K562 (cell line): ENCODE data around the gene SATB1. TPM values are rescaled to one million over a fixed set of nuclear protein-coding genes. Genes with fewer than 3 reads are reported as not detected.

Experiments
- ATAC-seq: fragments of 200-7000 bp; cut with Tn5 transposase; 3 replicates; pipeline ENCODE4 v1.9.1; 2020; ENCODE audit warnings: moderate library complexity
- BruUV-seq: library from RNA; stranded (reverse); fragments of 400-500 nt; replicated peaks from 2 replicates; lab custom pipeline; 2021; lab: Mats Ljungman, UMichigan
- CTCF ChIA-PET: fragments of 300-600 bp; formaldehyde crosslinking; extraction: SDS; loops from one replicate; lab custom pipeline; 2021; ENCODE audit warnings: low intra/inter-chr PET ratio; lab: Yijun Ruan, JAX
- POLR2A ChIA-PET: fragments of 300-600, 350-650 bp; sonication (Branson Sonifier 250); formaldehyde crosslinking; extraction: SDS; loops from one replicate; lab custom pipeline; 2021; ENCODE audit warnings: antibody characterized with exemption, inconsistent platforms; lab: Yijun Ruan, JAX
- DNase-seq, 4 experiments: peaks; one replicate each; pipeline versions ENCODE4 v3.0.0 to v3.0.0-alpha.2; 2011 to 2018; ENCODE audit warnings: low spot score in 3 of 4, mixed read lengths in 3 of 4; ENCODE audit errors: extremely low read depth in 1 of 4
- FAIRE-seq: peaks from 2 replicates; lab custom pipeline; 2011; peaks lifted over from hg19 to GRCh38; lab: Jason Lieb, UNC
- H2AFZ ChIP-seq: 2 replicates; pipeline ENCODE4 v1.6.0; 2011; ENCODE audit warnings: low read depth, low read length, control low read depth, inconsistent platforms
- H3K27ac ChIP-seq: fragments of 200-600 bp; 3 replicates; pipeline ENCODE4 v1.8.0; 2011; ENCODE audit warnings: low read depth, mild to moderate bottlenecking, control low read depth, inconsistent platforms, low read length, moderate library complexity, mixed read lengths; ENCODE audit errors: extremely low read depth
- H3K27me3 ChIP-seq, 2 experiments: fragments of 300-600 bp in 1 of 2; 2 replicates in 1 of 2; 3 replicates in 1 of 2; pipeline versions ENCODE4 v1.6.0 to v1.8.0; 2011; ENCODE audit warnings: inconsistent platforms in 2 of 2, low read length in 2 of 2, mild to moderate bottlenecking in 1 of 2, mixed read lengths in 1 of 2, moderate library complexity in 1 of 2; ENCODE audit not compliant: control insufficient read depth in 2 of 2, insufficient read depth in 2 of 2
- H3K36me3 ChIP-seq: fragments of 300-600 bp; 3 replicates; pipeline ENCODE4 v1.8.0; 2011; ENCODE audit warnings: mild to moderate bottlenecking, low read length, inconsistent platforms; ENCODE audit not compliant: control insufficient read depth, insufficient read depth
- H3K4me1 ChIP-seq, 2 experiments: fragments of 200-600 bp in 1 of 2; replicated peaks in 1 of 2; 2 replicates in 1 of 2; 3 replicates in 1 of 2; pipeline versions ENCODE4 v1.5.1 to v1.8.0; 2011; ENCODE audit warnings: inconsistent platforms in 2 of 2, low read length in 2 of 2, mild to moderate bottlenecking in 1 of 2, mixed read lengths in 1 of 2, moderate library complexity in 1 of 2; ENCODE audit not compliant: control insufficient read depth in 2 of 2, insufficient read depth in 2 of 2
- H3K4me2 ChIP-seq: 2 replicates; pipeline ENCODE4 v1.6.1; 2011; ENCODE audit warnings: low read length, control low read depth, inconsistent platforms, mixed read lengths; ENCODE audit not compliant: insufficient read depth
- H3K4me3 ChIP-seq: fragments of 200-600 bp; sonication (generic), shearing (Covaris generic); 2 replicates; pipeline ENCODE4 v1.5.1; 2016; ENCODE audit warnings: control low read depth, inconsistent platforms
- H3K79me2 ChIP-seq: fragments of 200-600 bp; 3 replicates; pipeline ENCODE4 v1.8.0; 2011; ENCODE audit warnings: low read length, inconsistent platforms; ENCODE audit not compliant: control insufficient read depth, insufficient read depth
- H3K9ac ChIP-seq, 2 experiments: 2 replicates each; pipeline versions ENCODE4 v1.6.0 to v1.6.1; 2011; ENCODE audit warnings: low read depth in 2 of 2, low read length in 2 of 2, control low read depth in 1 of 2, inconsistent platforms in 1 of 2, mild to moderate bottlenecking in 1 of 2, mixed read lengths in 1 of 2; ENCODE audit not compliant: insufficient read depth in 1 of 2
- H3K9me1 ChIP-seq: one replicate; pipeline ENCODE4 v1.6.0; 2011; ENCODE audit warnings: inconsistent platforms, mild to moderate bottlenecking, low read length, moderate library complexity; ENCODE audit not compliant: control insufficient read depth, insufficient read depth
- H3K9me3 ChIP-seq: replicated peaks from 2 replicates; pipeline ENCODE4 v1.5.1; 2011; ENCODE audit warnings: low read depth, low read length, inconsistent platforms; ENCODE audit not compliant: control insufficient read depth, insufficient read depth
- H4K20me1 ChIP-seq: replicated peaks from 2 replicates; pipeline ENCODE4 v1.6.1; 2011; ENCODE audit warnings: low read length, inconsistent platforms, mixed read lengths; ENCODE audit not compliant: control insufficient read depth, insufficient read depth
- CEBPB ChIP-seq: fragments of 450-650 bp; IDR thresholded peaks from 2 replicates; pipeline ENCODE4 v1.6.1; 2016; ENCODE audit warnings: missing genetic modification characterization, missing compliant biosample characterization
- CEBPG ChIP-seq, 3 experiments: fragments of 200-800 bp in 1 of 3; sonication (Bioruptor generic) in 1 of 3; sonication (generic) in 1 of 3; formaldehyde crosslinking in 1 of 3; IDR thresholded peaks in 2 of 3; conservative IDR thresholded peaks in 1 of 3; 2 replicates each; pipeline versions ENCODE4 v1.6.1 to v1.8.0; 2016 to 2022; ENCODE audit warnings: missing compliant biosample characterization in 2 of 3, missing genetic modification characterization in 2 of 3, mild to moderate bottlenecking in 1 of 3, missing genetic modification reagents in 1 of 3
- HNRNPK ChIP-seq: fragments of 200-400 bp; formaldehyde crosslinking; IDR thresholded peaks from one replicate; pipeline ENCODE4 v1.6.1; 2018; ENCODE audit warnings: mild to moderate bottlenecking, low read depth, low read length; ENCODE audit not compliant: poor library complexity, severe bottlenecking
- ZFX ChIP-seq: sonication (generic); formaldehyde crosslinking; IDR thresholded peaks from 2 replicates; pipeline ENCODE4 v1.8.0; 2022; ENCODE audit warnings: mild to moderate bottlenecking, missing genetic modification reagents, moderate library complexity
- ZSCAN32 ChIP-seq: fragments of 450-650 bp; formaldehyde crosslinking; IDR thresholded peaks from 2 replicates; pipeline ENCODE4 v1.4.0; 2020; ENCODE audit warnings: mild to moderate bottlenecking, moderate library complexity
- WGBS: fragments of 100-300 bp; shearing (Covaris generic); methylation state at CpG from one replicate; pipeline ENCODE4 v1.1.6; 2016; ENCODE audit warnings: low coverage, mixed read lengths; ENCODE audit not compliant: insufficient coverage; ENCODE audit errors: missing lambda C conversion rate; 5-methylcytosine and 5-hydroxymethylcytosine counted together
- in situ Hi-C: fragments of 300-500 bp; cut with MboI; formaldehyde crosslinking; loops from 4 replicates; pipeline ENCODE4 v1.15.0; 2018; ENCODE audit warnings: inconsistent platforms, mixed read lengths
- intact Hi-C: fragments of 100-400 bp; cut with micrococcal nuclease; formaldehyde crosslinking; loops from 2 replicates; pipeline ENCODE4 v1.14.2; 2022
- polyA plus RNA-seq, 8 experiments: library from polyadenylated mRNA; depleted of rRNA in 4 of 8; stranded (reverse) in 5 of 8; unstranded in 3 of 8; fragments of >200 nt; fragmentation: Nextera tagmentation in 2 of 8; fragmentation: Illumina TruSeq in 1 of 8; extraction: Ambion mirVana in 2 of 8; extraction: Trizol in 1 of 8; gene quantifications; 2 replicates each; pipeline versions ENCODE4 v1.2.1 to v1.2.3, GENCODE V29; 2011 to 2014; ENCODE audit warnings: inconsistent platforms in 1 of 8, missing spikeins in 1 of 8
- total RNA-seq, 7 experiments: library from RNA; depleted of rRNA in 6 of 7; stranded (reverse); fragments of >200 nt in 6 of 7; fragmentation: Illumina TruSeq in 2 of 7; extraction: Trizol in 2 of 7; gene quantifications; 2 replicates each; pipeline versions ENCODE4 v1.2.1 to v1.2.3, GENCODE V29; 2011 to 2021; ENCODE audit warnings: low replicate concordance in 1 of 7
- TF ChIP-seq, protein P1 (sequence below), 2 experiments: fragments of 450-650 bp in 1 of 2; sonication (generic) in 1 of 2; formaldehyde crosslinking in 1 of 2; IDR thresholded peaks in 1 of 2; conservative IDR thresholded peaks in 1 of 2; 2 replicates each; pipeline versions ENCODE4 v1.6.1 to v1.8.1; 2016 to 2023; ENCODE audit warnings: mild to moderate bottlenecking in 2 of 2, moderate library complexity in 2 of 2, inconsistent platforms in 1 of 2, missing genetic modification reagents in 1 of 2

Gene SATB1
- total and polyA plus RNA-seq, 9 of the 15 experiments (the other 6 are each of a cell fraction or from before 2014, with no cell fraction given): 0.03 to 2.5 (median 0.15) TPM; not detected in 1

DNA sequence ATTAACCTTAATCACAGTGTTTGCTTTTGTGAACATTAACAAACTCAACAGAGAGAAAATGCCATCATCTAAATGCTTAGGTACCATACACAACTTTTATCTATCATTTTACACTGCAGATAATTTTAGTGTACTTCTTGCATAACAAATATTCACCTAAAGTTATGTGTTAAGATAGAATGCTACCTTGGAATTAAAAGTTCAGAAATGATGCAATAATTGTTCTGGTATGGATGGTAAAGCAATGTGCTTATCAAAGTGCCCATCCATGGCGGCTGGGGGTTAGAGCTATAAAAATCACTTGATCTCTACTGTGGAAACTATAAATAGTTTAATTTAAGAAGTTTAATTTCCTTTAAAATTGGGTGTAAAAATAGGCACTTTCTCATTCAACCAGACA is 28.7 kb downstream of the SATB1 start:
- Histone ChIP-seq H3K27me3 (no peaks in the 10 kb centered on the region), H3K4me3 (no peak overlapping the region), H2AFZ (no peak overlapping the region), H3K4me1 (no peaks in the 10 kb centered on the region), H3K27ac (no peak overlapping the region), H3K9me3 (no peaks in the 10 kb centered on the region), H3K9me1 (no peaks in the 10 kb centered on the region), H3K36me3 (no peaks in the 10 kb centered on the region), H3K4me2 (no peak overlapping the region), H3K79me2 (no peaks in the 10 kb centered on the region), H3K9ac (no peak overlapping the region), H4K20me1 (no peaks in the 10 kb centered on the region)
- ChIA-PET POLR2A (interaction anchor here (1.7 kb wide), 1 partner anchor 12 kb away, joined by 3 read pairs; no protein-coding TSS in a partner anchor), CTCF (no interaction called here)
- FAIRE-seq (no peak), ATAC-seq (no peak), DNase-seq (no peak)
- in situ Hi-C loops: no loop called here
- no TSS peak for BruUV-seq
- TF ChIP-seq CEBPB (peak; percentile 27; the same call in 1 of the 2 replicates), CEBPG (CRISPR knock-in tag; IDR thresholded peaks at IDR 0.05) (no peak), CEBPG (tag; conservative IDR thresholded peaks at IDR 0.05 in 1 of 2, IDR thresholded peaks at IDR 0.05 in 1 of 2) (peak; percentile 37 to 79), ZSCAN32 (CRISPR knock-in tag) (peak; percentile 45; the same call in 1 of the 2 replicates), HNRNPK (no peak), ZFX (CRISPR knock-in tag) (no peak)
- TF ChIP-seq, protein P1, sequence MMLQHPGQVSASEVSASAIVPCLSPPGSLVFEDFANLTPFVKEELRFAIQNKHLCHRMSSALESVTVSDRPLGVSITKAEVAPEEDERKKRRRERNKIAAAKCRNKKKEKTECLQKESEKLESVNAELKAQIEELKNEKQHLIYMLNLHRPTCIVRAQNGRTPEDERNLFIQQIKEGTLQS (IDR thresholded peaks at IDR 0.05): peak; percentile 37; the same call in 1 of the 2 replicates
- TF ChIP-seq, protein P1 (CRISPR knock-in tag; conservative IDR thresholded peaks at IDR 0.05): no peak
- intact Hi-C loops: no loop called here
- WGBS: 0% methylated on average over 1 of the region's 1 CpG
